Stimulated activated CD8-positive, alpha-beta memory T cell treated with anti-CD3 and anti-CD28 coated beads, Interleukin-12 subunit alpha, Interleukin-12 subunit beta, amount 100 ng/mL, for 4 hours (primary cell): Measurements from ENCODE around the gene LECT2.

ENCODE experiments used
- DNase-seq: peaks from one replicate; pipeline ENCODE4 v3.0.0-alpha.2; 2020; ENCODE audit warnings: low read depth

The LECT2 gene

DNA sequence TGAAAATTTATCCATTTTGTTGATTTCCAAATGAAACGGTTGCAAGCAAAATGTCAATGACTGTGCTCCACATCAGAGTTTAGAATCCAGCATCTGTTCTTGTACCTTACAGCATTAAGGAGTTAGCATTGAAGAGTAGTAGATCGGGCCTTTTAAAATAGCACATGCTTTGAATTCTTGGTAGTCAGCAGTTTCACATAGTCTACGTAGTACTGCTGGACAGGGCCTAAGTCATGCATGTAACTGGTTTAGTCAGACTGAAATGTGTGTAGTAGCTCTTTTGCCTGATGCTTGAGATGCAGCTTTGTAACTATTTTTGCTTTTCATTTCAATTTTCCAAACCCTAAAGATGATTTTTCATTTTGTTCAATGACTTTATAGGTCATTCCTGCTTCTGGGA lies 19.8 kb downstream of the LECT2 start:
- no peak for DNase-seq

DNA sequence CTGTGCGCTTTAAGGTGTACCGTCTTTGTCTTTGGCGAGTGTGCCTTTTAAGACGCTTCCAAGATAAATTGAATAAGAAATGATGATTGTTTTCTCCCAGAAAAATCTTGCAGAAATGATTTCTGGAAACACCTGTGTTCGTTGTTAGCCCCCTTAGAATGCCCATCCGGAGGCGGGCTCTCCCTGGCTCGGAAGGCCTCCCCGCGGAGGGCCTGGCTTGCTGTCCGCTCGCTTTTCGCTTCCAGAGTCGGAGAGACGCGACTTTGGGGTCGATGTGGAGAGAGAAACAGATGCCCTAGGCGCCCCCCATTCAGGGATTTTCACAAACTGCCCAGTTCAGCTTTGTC lies 23.9 kb downstream of the LECT2 start:
- no peak for DNase-seq

DNA sequence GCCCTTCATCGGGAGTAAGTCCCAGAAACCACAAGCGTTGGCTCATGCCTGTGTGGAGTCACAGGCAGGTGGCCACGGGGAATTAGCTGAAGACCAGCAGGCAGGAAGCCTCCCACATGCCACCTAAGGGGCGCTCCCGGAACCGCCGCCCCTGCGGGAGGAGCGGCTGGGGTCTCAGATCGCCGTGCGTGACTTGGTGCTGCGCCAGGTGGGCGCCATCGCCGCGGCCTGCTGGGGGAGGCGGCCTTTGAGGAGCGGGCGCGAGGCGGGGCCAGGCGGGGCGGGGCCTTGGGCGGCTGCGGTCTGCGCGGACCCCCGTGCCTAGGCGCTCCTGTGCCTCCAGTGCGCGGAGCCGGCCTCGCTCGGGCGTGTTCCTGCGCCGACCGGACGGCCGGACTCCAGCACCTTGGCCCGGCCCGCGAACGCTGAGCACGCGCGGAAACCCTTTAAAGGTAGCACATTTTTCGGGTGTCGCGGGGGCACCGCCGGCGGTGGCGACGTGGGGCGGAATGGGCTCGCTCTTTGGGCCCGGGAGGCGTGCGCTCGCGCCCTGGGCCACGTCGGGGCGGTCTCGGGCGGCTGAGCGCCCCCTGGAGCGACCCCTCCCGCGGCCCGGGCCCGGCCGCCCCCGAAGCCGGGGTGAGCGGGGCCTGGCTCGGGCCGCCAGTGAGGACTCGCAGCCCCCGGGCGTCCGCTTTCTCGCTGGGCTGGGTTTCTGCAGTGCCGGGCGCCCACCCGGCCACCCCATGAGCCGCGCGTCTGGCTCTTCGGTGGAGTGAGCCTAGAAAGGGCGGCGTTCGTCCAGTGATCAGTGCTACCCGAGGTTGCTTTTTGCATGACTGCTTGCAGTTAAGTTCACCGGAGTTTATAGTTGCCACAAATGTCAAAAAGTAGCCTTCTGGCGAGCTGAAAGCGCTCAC lies 24.5 kb downstream of the LECT2 start:
- DNase-seq = no peak

DNA sequence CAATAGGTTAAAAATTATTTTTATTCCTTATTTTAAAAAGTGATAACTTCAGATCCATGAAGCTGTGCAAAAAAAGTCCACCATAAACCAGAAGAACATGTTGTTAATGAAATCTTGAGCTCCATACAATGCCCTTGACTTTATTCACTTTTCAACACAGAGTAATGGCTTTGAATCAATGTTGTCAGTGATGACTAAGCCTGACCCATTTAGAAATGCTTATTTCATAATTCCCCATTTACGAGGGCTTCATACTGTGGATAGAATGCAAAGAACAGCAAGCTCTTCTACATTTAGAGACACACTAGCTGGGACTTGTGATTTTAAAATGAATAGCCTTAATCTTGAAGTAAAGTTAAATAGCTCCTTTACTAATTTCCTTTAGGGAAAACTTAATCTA lies 33.4 kb downstream of the LECT2 start:
- no peak for DNase-seq

DNA sequence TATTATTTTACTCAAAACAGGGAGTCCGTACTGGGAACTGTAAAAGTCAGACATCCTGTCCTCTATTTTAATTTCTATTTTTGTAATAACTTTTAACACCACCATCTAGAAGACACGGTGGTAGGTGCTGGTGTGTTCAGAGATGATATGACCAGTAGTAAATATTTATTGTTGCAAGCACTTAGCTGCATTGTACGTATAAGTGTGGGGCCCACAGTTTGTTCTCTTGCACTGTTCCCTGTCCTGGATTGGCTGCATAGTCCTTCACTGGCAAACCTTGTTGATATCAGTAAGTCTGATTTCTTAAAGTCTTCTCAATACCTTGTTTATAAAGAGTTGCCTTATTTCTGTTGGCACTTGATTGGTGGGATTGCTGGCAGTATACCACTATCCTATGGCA lies 34.6 kb downstream of the LECT2 start:
- no peak for DNase-seq

DNA sequence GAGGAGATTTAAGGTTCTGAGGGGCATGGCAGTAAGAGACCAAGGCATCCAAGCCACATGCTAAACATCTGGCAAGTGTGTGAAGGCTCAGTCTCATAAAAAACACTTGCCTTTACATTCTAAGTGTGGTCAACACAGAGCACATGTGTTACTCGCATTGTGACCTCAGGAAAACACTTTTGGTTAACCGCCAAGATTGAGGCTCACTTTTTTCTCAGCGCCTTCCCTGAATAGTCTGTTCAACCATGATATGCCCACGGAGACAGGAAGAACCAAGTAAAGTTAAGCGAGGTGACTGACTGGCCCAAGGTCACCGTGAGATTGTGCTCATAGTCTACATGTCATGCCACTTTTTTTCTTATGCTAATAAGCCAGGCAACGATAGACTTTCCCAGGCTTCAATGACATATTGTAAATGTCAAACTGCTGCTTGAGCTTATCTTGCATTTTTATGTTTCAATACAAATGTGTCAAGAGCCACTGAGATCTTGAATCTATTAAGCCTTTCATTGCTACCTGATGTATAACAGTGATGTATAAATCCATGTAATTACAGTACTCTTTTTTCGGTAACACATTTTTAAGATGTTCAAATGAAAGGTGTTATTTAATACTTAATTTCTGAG lies 38.0 kb downstream of the LECT2 start:
- no peak for DNase-seq

DNA sequence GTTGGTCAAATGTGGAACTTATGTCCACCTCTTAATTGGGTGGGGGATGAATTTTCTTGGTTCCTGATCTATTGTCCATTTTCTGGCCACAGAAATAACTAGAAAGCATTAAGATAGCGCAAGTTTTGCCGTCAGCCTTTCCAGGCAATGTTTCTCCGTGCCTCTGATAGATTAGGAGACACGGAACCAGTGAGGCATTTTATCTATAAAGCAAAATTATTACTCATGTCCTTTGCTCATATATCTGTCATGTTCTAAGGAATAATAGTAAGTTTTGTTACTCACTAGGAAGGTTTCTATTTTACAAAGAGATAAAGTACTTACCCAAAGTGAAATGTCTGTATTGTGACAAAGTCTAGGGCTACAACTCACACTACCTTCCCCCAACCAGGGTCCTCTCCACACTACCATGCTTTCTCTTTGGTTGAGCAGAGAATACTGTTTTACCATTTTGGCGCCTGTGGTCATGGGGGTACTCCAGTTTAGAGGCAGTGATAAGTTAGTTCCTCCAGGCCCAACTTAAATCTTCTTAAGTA lies 39.2 kb downstream of the LECT2 start:
- no peak for DNase-seq

DNA sequence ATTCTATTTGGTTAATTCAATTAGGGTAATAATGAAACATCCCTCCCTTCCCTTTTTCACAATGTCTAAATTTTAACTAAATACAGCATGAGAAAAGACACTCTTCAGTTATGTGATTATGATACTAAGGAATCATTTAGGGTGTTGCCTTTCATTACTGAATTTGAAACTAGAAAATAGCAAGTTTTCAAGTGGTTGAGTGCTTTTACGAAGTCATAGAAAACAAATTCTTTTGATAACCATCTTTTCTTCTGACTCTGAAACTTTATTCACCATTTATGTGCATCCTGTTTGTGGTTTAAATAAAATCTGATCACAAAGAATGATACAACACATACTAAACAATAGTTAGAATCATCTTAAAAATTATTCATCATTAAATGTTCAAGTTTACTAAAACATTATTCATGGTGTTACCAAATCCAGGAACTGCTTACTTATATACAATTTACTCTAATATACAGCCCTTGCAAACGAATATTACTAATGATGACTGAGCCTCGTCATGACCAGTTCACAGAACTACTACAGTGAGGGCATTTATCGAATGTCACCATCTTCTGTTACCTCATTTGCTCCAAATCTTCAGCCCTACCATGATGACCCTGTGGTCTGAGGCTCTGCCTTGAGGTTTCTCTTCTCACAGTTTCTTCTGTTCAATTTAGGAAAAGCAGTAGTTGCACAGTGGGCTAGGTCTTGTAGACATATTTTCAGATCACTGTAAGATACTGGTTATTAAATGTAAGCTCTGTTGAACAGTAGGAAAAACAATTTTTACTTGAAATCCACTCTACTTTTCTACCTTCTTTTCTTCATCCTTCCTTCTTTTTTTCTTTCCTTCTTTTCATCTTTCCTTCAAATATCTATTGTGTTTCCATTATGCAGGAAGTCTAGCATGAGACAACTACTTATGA lies 40.8 kb downstream of the LECT2 start:
- no peak for DNase-seq

DNA sequence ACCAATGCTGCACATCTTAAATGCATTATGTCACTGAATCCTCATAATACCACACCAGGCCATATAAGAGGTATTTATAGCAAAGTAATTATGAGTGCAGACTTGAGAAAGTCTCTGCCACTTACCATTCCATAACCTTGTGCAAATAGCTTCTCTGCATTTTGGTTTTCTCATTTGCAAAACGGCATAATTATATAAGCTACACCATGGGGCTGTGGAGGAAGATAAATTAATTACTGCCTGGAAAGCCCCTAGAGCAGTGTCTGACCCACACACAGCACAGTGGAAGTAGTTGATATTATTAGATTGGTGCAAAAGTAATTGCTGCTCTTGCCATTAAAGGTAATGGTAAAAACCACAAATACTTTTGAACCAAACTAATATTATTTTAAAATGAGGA lies 49.6 kb downstream of the LECT2 start:
- no peak for DNase-seq

DNA sequence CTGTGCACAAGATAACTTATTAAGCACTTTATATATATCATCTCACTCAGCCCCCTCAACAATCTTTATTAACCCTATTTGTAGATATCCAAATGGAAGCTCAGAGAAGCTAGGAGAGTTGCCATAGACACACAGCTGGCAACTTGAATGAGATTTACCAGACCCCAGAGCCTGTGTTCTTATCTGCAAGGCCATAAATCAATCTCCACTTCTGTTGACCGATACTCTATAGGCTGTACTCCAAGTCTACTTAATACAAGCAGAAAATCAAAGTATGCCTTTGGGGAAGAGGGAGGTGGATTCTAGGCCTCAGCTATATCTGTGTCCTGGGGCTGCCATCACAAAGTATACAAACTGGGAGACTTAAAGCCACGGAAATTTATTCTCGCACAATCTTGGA lies 53.1 kb downstream of the LECT2 start:
- DNase-seq = no peak

DNA sequence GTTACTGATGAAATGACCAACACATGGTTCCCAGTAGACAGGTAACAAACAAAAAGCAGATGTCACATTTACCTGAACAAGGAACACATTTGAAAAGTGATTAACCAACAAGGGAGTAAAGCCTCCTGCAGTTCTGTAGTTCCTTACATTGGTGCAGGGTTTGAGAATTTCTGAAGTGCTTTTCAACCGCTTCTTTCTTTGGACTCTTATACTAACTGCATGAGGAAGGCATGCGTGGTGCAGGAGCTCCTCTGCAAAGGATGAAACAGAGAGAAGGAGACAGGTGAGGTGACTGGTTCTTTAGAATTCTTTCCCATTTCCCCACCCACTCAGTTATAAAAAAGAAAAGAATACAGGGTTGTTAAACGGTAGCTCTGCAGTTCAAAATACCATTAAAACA lies 54.5 kb downstream of the LECT2 start:
- no peak for DNase-seq

DNA sequence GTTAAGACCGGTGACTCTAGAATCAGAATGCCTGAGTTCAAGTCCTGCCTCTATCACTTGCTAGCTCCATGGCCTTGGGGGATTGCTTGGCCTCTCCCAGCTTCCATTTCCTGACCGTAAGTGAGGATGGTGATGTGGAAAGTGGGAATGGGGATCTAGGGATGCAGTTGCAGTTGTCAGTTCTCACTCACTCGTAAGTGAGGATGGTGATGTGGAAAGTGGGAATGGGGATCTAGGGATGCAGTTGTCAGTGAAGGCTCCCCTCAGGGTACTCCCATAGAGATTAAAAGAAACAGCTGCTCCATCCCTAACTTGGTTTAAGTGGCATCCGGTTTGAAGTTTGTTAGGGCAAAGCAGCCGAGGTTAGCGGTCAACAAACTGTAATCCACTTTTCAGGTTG lies 56.1 kb downstream of the LECT2 start:
- DNase-seq = no peak
